Muscle of leg (tissue), 11 donors: Measurements from ENCODE around the gene LRRK2. TPM values are rescaled to one million over a fixed set of nuclear protein-coding genes. Genes with fewer than 3 reads are reported as not detected.

Source experiments
- DNase-seq: peaks from one replicate; pipeline ENCODE4 v3.0.0; 2013
- H3K27ac ChIP-seq: one replicate; pipeline ENCODE4 v1.5.1; 2013; ENCODE audit warnings: mild to moderate bottlenecking, low read length, control low read depth
- H3K27me3 ChIP-seq: one replicate; pipeline ENCODE4 v1.6.1; 2013; ENCODE audit warnings: low read length; ENCODE audit not compliant: control insufficient read depth, insufficient read depth
- H3K36me3 ChIP-seq: one replicate; pipeline ENCODE4 v1.6.1; 2013; ENCODE audit warnings: low read length; ENCODE audit not compliant: control insufficient read depth, insufficient read depth
- H3K4me1 ChIP-seq: one replicate; pipeline ENCODE4 v1.6.1; 2013; ENCODE audit warnings: low read length; ENCODE audit not compliant: control insufficient read depth, insufficient read depth
- H3K4me3 ChIP-seq: one replicate; pipeline ENCODE4 v1.5.1; 2013; ENCODE audit warnings: low read length, control low read depth
- H3K9me3 ChIP-seq: replicated peaks from 2 replicates; pipeline ENCODE4 v1.6.1; 2013; ENCODE audit warnings: low read depth, low read length; ENCODE audit not compliant: control insufficient read depth
- WGBS: methylation state at CpG from one replicate; pipeline ENCODE4 v1.1.5; 2013; ENCODE audit warnings: missing lambda C conversion rate; ENCODE audit not compliant: insufficient coverage; 5-methylcytosine and 5-hydroxymethylcytosine counted together
- polyA plus RNA-seq, 8 donors: library from polyadenylated mRNA; unstranded; fragments of 120-200 nt; gene quantifications; one replicate each; pipeline versions ENCODE4 v1.2.1 to v1.2.3, GENCODE V29; 2013; ENCODE audit warnings: inconsistent platforms in 1 of 8, low replicate concordance in 1 of 8; ENCODE audit not compliant: insufficient read length in 8 of 8, insufficient read depth in 1 of 8
- total RNA-seq: library from RNA; stranded (reverse); fragments of 120-200 nt; gene quantifications from one replicate; pipeline ENCODE4 v1.2.4, GENCODE V29; 2013

Gene LRRK2
- total and polyA plus RNA-seq, 9 donors = 2.7 to 5.9 (median 3.3) TPM

GRCh38 chr12:40271981-40272664, 47.3 kb downstream of the LRRK2 start:
- H3K36me3 ChIP-seq = no peaks in the 10 kb centered on the region
- H3K4me3 ChIP-seq = no peak overlapping the region
- no peaks in the 10 kb centered on the region for H3K9me3 ChIP-seq
- H3K27me3 ChIP-seq = no peaks in the 10 kb centered on the region
- 73% methylated on average over 4 of the region's 6 CpGs for WGBS
- H3K27ac ChIP-seq = no peak overlapping the region
- DNase-seq = no peak
- no peaks in the 10 kb centered on the region for H3K4me1 ChIP-seq

DNA sequence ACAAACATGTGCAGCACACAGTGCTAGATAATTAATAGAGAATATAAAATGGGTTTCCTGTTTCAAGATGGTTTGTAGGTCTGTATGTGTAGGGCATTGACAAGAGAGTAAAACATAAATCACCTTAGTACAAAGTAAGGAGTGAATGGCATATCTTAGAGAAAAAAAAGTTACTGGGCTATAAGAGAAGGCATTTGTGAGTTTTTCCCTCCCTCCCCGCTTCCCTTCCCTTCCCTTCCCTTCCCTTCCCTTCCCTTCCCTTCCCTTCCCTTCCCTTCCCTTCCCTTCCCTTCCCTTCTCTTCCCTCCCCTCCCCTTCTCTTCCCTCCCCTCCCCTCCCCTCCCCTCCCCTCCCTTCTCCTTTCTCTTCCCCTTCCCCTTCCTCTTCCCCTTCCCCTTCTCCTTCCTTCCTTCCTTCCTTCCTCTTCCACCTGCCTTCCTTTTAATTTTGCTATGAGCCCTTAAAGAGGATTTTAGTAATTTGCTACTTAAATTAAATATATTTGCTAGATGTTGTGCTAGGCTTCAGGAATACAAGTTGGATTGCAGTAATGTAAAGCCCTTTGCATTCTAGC, 57.1 kb downstream of the LRRK2 start:
- H3K4me1 ChIP-seq = no peaks in the 10 kb centered on the region
- no CpG with 5 or more reads among the region's 1 CpG for WGBS
- H3K27me3 ChIP-seq = no peaks in the 10 kb centered on the region
- H3K36me3 ChIP-seq = peaks cover 4% of the 10 kb centered on the region
- no peaks in the 10 kb centered on the region for H3K9me3 ChIP-seq
- H3K27ac ChIP-seq = no peak overlapping the region
- DNase-seq = no peak
- no peak overlapping the region for H3K4me3 ChIP-seq

- Histone ChIP-seq H3K27me3 (no peaks in the 10 kb centered on the region), H3K9me3 (no peaks in the 10 kb centered on the region), H3K4me1 (no peaks in the 10 kb centered on the region), H3K36me3 (peaks cover 4% of the 10 kb centered on the region), H3K4me3 (no peak overlapping the region), H3K27ac (no peak overlapping the region)
- no peak for DNase-seq
Observed at GRCh38 chr12:40286583-40286982, 61.8 kb downstream of the LRRK2 start.

- H3K27me3 ChIP-seq = no peaks in the 10 kb centered on the region
- no peaks in the 10 kb centered on the region for H3K4me1 ChIP-seq
- 80% methylated on average over 1 of the region's 7 CpGs for WGBS
- H3K4me3 ChIP-seq = no peak overlapping the region
- no peak overlapping the region for H3K27ac ChIP-seq
- H3K36me3 ChIP-seq = peaks cover 4% of the 10 kb centered on the region
- H3K9me3 ChIP-seq = no peaks in the 10 kb centered on the region
- DNase-seq = no peak
Observed at GRCh38 chr12:40287369-40287975, 62.7 kb downstream of the LRRK2 start.

DNA sequence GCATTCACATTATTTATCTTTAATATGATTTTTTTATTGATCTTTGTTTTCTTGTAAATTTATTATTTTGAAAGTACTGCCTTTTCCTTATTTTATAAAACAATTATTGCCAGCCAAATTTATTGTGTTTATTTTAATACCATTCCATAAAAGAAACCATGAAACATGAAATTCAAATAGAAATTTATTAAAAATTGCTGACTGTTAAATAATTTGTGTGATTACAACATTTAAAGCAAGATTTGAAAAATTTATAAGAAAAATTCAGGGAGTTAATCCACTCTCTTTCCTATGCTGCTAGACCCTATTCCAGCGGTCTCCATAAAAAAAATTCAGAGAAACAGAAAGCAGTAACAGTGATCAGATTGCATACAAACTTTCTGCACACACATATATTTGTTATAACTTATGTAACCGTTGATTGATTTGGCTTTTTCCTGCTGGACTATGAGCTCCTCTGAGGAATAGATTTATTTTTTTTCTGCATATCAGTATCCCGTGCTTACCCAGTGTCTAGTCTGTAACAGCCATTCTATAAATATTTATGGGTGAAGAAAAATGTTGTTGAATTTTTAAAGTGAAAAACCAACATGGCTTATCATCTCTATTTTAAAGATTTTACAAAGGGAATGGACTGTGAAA, 68.1 kb downstream of the LRRK2 start:
- Histone ChIP-seq H3K36me3 (no peaks in the 10 kb centered on the region), H3K4me3 (no peak overlapping the region), H3K9me3 (no peaks in the 10 kb centered on the region), H3K4me1 (no peaks in the 10 kb centered on the region), H3K27ac (no peak overlapping the region), H3K27me3 (no peaks in the 10 kb centered on the region)
- DNase-seq = no peak
- no CpG with 5 or more reads among the region's 3 CpGs for WGBS

GRCh38 chr12:40298341-40298740, 73.5 kb downstream of the LRRK2 start:
- Histone ChIP-seq H3K27ac (no peak overlapping the region), H3K4me1 (no peaks in the 10 kb centered on the region), H3K36me3 (no peaks in the 10 kb centered on the region), H3K4me3 (no peak overlapping the region), H3K9me3 (no peaks in the 10 kb centered on the region), H3K27me3 (no peaks in the 10 kb centered on the region)
- WGBS = no CpG with 5 or more reads among the region's 8 CpGs
- no peak for DNase-seq

DNA sequence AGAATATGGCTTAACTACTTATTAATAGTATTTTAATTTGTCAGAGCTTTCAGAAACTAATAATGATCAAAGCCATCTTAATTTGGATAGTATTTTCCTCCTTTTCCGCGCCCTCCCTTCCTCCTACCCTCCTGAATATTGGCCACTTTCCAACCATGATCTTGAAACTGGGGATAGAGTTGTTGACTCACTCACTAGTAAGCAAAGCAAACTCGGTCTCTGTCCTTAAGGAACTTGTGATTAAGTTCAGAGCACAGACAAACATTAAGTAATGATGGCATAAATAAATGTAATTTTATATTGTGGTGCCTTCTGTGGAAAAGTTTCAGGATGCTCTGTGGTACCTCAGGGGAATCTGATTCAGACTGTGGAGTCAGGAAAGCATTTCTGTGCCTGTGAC, 75.7 kb downstream of the LRRK2 start:
- no peak for DNase-seq
- H3K36me3 ChIP-seq = no peaks in the 10 kb centered on the region
- no peak overlapping the region for H3K27ac ChIP-seq
- no CpG with 5 or more reads among the region's 3 CpGs for WGBS
- H3K4me1 ChIP-seq = no peaks in the 10 kb centered on the region
- no peak overlapping the region for H3K4me3 ChIP-seq
- H3K27me3 ChIP-seq = no peaks in the 10 kb centered on the region
- H3K9me3 ChIP-seq = no peaks in the 10 kb centered on the region

- WGBS = no CpG with 5 or more reads among the region's 6 CpGs
- H3K27me3 ChIP-seq = no peaks in the 10 kb centered on the region
Observed at GRCh38 chr12:40309001-40309400, 84.2 kb downstream of the LRRK2 start.

DNA sequence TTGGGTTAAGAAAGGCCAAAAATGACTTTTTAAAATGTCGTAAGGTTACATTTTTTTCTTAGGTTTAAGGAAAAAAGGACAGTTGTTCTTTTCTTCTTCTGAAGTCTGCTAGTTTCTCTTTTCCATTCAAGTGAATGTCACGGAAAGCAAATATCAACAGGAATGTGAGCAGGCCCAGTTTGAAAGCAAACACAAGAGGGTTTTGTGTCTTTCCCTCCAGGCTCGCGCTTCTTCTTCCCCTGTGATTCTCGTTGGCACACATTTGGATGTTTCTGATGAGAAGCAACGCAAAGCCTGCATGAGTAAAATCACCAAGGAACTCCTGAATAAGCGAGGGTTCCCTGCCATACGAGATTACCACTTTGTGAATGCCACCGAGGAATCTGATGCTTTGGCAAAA, 85.4 kb downstream of the LRRK2 start:
- no peak overlapping the region for H3K27ac ChIP-seq
- H3K27me3 ChIP-seq = no peaks in the 10 kb centered on the region
- 86% methylated on average over 7 of the region's 9 CpGs for WGBS
- H3K4me3 ChIP-seq = no peak overlapping the region
- no peaks in the 10 kb centered on the region for H3K4me1 ChIP-seq
- DNase-seq = no peak
- H3K9me3 ChIP-seq = no peaks in the 10 kb centered on the region
- H3K36me3 ChIP-seq = no peaks in the 10 kb centered on the region

More at GRCh38 chr12:40309001-40309400, 84.2 kb downstream of the LRRK2 start:
- Histone ChIP-seq H3K36me3 (no peaks in the 10 kb centered on the region), H3K27ac (no peak overlapping the region), H3K4me3 (no peak overlapping the region), H3K4me1 (no peaks in the 10 kb centered on the region), H3K9me3 (no peaks in the 10 kb centered on the region)
- DNase-seq = no peak

- Histone ChIP-seq H3K27ac (no peak overlapping the region), H3K9me3 (no peaks in the 10 kb centered on the region), H3K4me1 (no peaks in the 10 kb centered on the region), H3K27me3 (no peaks in the 10 kb centered on the region), H3K36me3 (no peaks in the 10 kb centered on the region), H3K4me3 (no peak overlapping the region)
- no peak for DNase-seq
Observed at GRCh38 chr12:40312196-40312595, 87.4 kb downstream of the LRRK2 start.
